Activated naive CD4-positive, alpha-beta T cell treated with anti-CD3 and anti-CD28 coated beads, Interleukin-2, amount 10 ng/mL, durations not matched to agents 7 days and 5 days (primary cell): ENCODE measurements around the gene COL12A1.

Experiments
- CTCF ChIA-PET: fragments of 350-600 bp; sonication (Branson Sonifier 250); formaldehyde crosslinking; loops from one replicate; lab custom pipeline; 2021; ENCODE audit warnings: antibody characterized with exemption; lab: Charles Lee
- DNase-seq: peaks from one replicate; pipeline ENCODE4 v3.0.0-alpha.2; 2020
- H3K27ac Mint-ChIP-seq: one replicate; pipeline ENCODE4 v1.8.0; 2021; ENCODE audit warnings: mild to moderate bottlenecking, moderate library complexity, mixed read lengths
- H3K27me3 Mint-ChIP-seq: one replicate; pipeline ENCODE4 v1.8.0; 2021; ENCODE audit warnings: mild to moderate bottlenecking, mixed read lengths
- H3K36me3 Mint-ChIP-seq: one replicate; pipeline ENCODE4 v1.8.0; 2021; ENCODE audit warnings: mixed read lengths
- H3K4me1 Mint-ChIP-seq: one replicate; pipeline ENCODE4 v1.8.0; 2021; ENCODE audit warnings: mixed read lengths
- H3K4me3 Mint-ChIP-seq: one replicate; pipeline ENCODE4 v1.8.0; 2021; ENCODE audit warnings: mild to moderate bottlenecking, moderate library complexity, mixed read lengths
- H3K9me3 Mint-ChIP-seq: one replicate; pipeline ENCODE4 v1.8.0; 2021; ENCODE audit warnings: mixed read lengths

COL12A1 gene

GRCh38 chr6:75102301-75102700, 103.6 kb downstream of the COL12A1 start:
- Mint-ChIP-seq H3K36me3 (no peaks in the 10 kb centered on the region), H3K27ac (no peak overlapping the region), H3K27me3 (no peaks in the 10 kb centered on the region), H3K4me3 (no peak overlapping the region), H3K9me3 (no peaks in the 10 kb centered on the region), H3K4me1 (no peaks in the 10 kb centered on the region)
- CTCF ChIA-PET: no interaction called here
- no peak for DNase-seq

- Mint-ChIP-seq H3K4me3 (no peak overlapping the region), H3K4me1 (no peaks in the 10 kb centered on the region)
Observed at GRCh38 chr6:75101896-75102295, 104.0 kb downstream of the COL12A1 start.

GRCh38 chr6:75098709-75099108, 107.1 kb downstream of the COL12A1 start:
- Mint-ChIP-seq H3K4me1 (no peaks in the 10 kb centered on the region), H3K36me3 (no peaks in the 10 kb centered on the region), H3K27ac (no peak overlapping the region), H3K9me3 (no peaks in the 10 kb centered on the region), H3K27me3 (no peaks in the 10 kb centered on the region), H3K4me3 (no peak overlapping the region)
- DNase-seq: no peak
- CTCF ChIA-PET: no interaction called here

More at GRCh38 chr6:75101896-75102295, 104.0 kb downstream of the COL12A1 start:
- no peaks in the 10 kb centered on the region for H3K27me3 Mint-ChIP-seq
- no peaks in the 10 kb centered on the region for H3K36me3 Mint-ChIP-seq
- H3K27ac Mint-ChIP-seq: no peak overlapping the region
- H3K9me3 Mint-ChIP-seq: no peaks in the 10 kb centered on the region
- CTCF ChIA-PET: no interaction called here
- DNase-seq: no peak

- Mint-ChIP-seq H3K9me3 (no peaks in the 10 kb centered on the region), H3K4me3 (no peak overlapping the region), H3K27ac (no peak overlapping the region), H3K4me1 (no peaks in the 10 kb centered on the region), H3K36me3 (no peaks in the 10 kb centered on the region), H3K27me3 (no peaks in the 10 kb centered on the region)
- DNase-seq: no peak
- CTCF ChIA-PET: no interaction called here
Observed at GRCh38 chr6:75096966-75097365, 108.9 kb downstream of the COL12A1 start.

GRCh38 chr6:75094614-75095200, 111.1 kb downstream of the COL12A1 start:
- no peak for DNase-seq
- Mint-ChIP-seq H3K27ac (no peak overlapping the region), H3K36me3 (no peaks in the 10 kb centered on the region), H3K4me3 (no peak overlapping the region), H3K4me1 (no peaks in the 10 kb centered on the region), H3K27me3 (no peaks in the 10 kb centered on the region), H3K9me3 (no peaks in the 10 kb centered on the region)
- CTCF ChIA-PET: no interaction called here

GRCh38 chr6:75091467-75092190, 114.2 kb downstream of the COL12A1 start:
- no peaks in the 10 kb centered on the region for H3K4me1 Mint-ChIP-seq
- DNase-seq: no peak
- no peak overlapping the region for H3K4me3 Mint-ChIP-seq
- H3K36me3 Mint-ChIP-seq: no peaks in the 10 kb centered on the region
- H3K27ac Mint-ChIP-seq: no peak overlapping the region
- no peaks in the 10 kb centered on the region for H3K9me3 Mint-ChIP-seq
- no peaks in the 10 kb centered on the region for H3K27me3 Mint-ChIP-seq
- CTCF ChIA-PET: no interaction called here

GRCh38 chr6:75090576-75090975, 115.3 kb downstream of the COL12A1 start:
- Mint-ChIP-seq H3K27ac (no peak overlapping the region), H3K9me3 (no peaks in the 10 kb centered on the region), H3K27me3 (peaks cover 4% of the 10 kb centered on the region), H3K4me3 (no peak overlapping the region), H3K4me1 (no peaks in the 10 kb centered on the region), H3K36me3 (no peaks in the 10 kb centered on the region)
- DNase-seq: no peak
- CTCF ChIA-PET: no interaction called here

GRCh38 chr6:75089921-75090320, 115.9 kb downstream of the COL12A1 start:
- no peak overlapping the region for H3K4me3 Mint-ChIP-seq
- H3K9me3 Mint-ChIP-seq: no peaks in the 10 kb centered on the region
- no peaks in the 10 kb centered on the region for H3K4me1 Mint-ChIP-seq
- no peak overlapping the region for H3K27ac Mint-ChIP-seq
- DNase-seq: no peak
- H3K36me3 Mint-ChIP-seq: no peaks in the 10 kb centered on the region
- CTCF ChIA-PET: no interaction called here
- peaks cover 10% of the 10 kb centered on the region for H3K27me3 Mint-ChIP-seq

GRCh38 chr6:75089151-75089897, 116.5 kb downstream of the COL12A1 start:
- no peaks in the 10 kb centered on the region for H3K36me3 Mint-ChIP-seq
- no peaks in the 10 kb centered on the region for H3K9me3 Mint-ChIP-seq
- CTCF ChIA-PET: no interaction called here
- H3K27ac Mint-ChIP-seq: no peak overlapping the region
- H3K4me3 Mint-ChIP-seq: no peak overlapping the region
- H3K27me3 Mint-ChIP-seq: peaks cover 13% of the 10 kb centered on the region
- no peaks in the 10 kb centered on the region for H3K4me1 Mint-ChIP-seq
- no peak for DNase-seq

- Mint-ChIP-seq H3K27ac (no peak overlapping the region), H3K27me3 (peaks cover 13% of the 10 kb centered on the region), H3K9me3 (no peaks in the 10 kb centered on the region), H3K36me3 (no peaks in the 10 kb centered on the region), H3K4me3 (no peak overlapping the region), H3K4me1 (no peaks in the 10 kb centered on the region)
- CTCF ChIA-PET: no interaction called here
- no peak for DNase-seq
Observed at GRCh38 chr6:75085931-75086635, 119.8 kb downstream of the COL12A1 start.

- no peak overlapping the region for H3K27ac Mint-ChIP-seq
- no peak for DNase-seq
- H3K27me3 Mint-ChIP-seq: peaks cover 13% of the 10 kb centered on the region
- CTCF ChIA-PET: no interaction called here
- no peaks in the 10 kb centered on the region for H3K4me1 Mint-ChIP-seq
- no peak overlapping the region for H3K4me3 Mint-ChIP-seq
- no peaks in the 10 kb centered on the region for H3K9me3 Mint-ChIP-seq
- no peaks in the 10 kb centered on the region for H3K36me3 Mint-ChIP-seq
Observed at GRCh38 chr6:75084872-75085381, 120.9 kb downstream of the COL12A1 start.

GRCh38 chr6:75084018-75084417, 121.8 kb downstream of the COL12A1 start:
- Mint-ChIP-seq H3K4me3 (no peak overlapping the region), H3K36me3 (no peaks in the 10 kb centered on the region), H3K27me3 (peaks cover 13% of the 10 kb centered on the region), H3K27ac (no peak overlapping the region), H3K4me1 (no peaks in the 10 kb centered on the region), H3K9me3 (no peaks in the 10 kb centered on the region)
- DNase-seq: no peak
- CTCF ChIA-PET: no interaction called here

- no peak for DNase-seq
- no peaks in the 10 kb centered on the region for H3K36me3 Mint-ChIP-seq
- H3K4me1 Mint-ChIP-seq: no peaks in the 10 kb centered on the region
- peaks cover 13% of the 10 kb centered on the region for H3K27me3 Mint-ChIP-seq
- no peaks in the 10 kb centered on the region for H3K9me3 Mint-ChIP-seq
- H3K27ac Mint-ChIP-seq: no peak overlapping the region
- CTCF ChIA-PET: no interaction called here
- H3K4me3 Mint-ChIP-seq: no peak overlapping the region
Observed at GRCh38 chr6:75081921-75082320, 123.9 kb downstream of the COL12A1 start.

GRCh38 chr6:75081047-75081446, 124.8 kb downstream of the COL12A1 start:
- Mint-ChIP-seq H3K27me3 (peaks cover 13% of the 10 kb centered on the region), H3K4me3 (no peak overlapping the region), H3K36me3 (no peaks in the 10 kb centered on the region), H3K27ac (no peak overlapping the region), H3K4me1 (no peaks in the 10 kb centered on the region), H3K9me3 (no peaks in the 10 kb centered on the region)
- DNase-seq: no peak
- CTCF ChIA-PET: no interaction called here
